Measurements from ENCODE around the gene ST6GALNAC5.

GRCh38 chr1:77076759-77077158, 209.5 kb downstream of the ST6GALNAC5 start:
- TF ChIP-seq CTCF (IDR thresholded peaks at IDR 0.05) (no peak), EP300 (IDR thresholded peaks at IDR 0.05) (no peak)

Data from suprapubic skin (tissue), 3 donors.